NCI-H748 (cell line): ENCODE results near the gene WDR55.
"Not testable (repeated sequence)": the region's sequence is repeated elsewhere in the genome, so short reads cannot be mapped to it uniquely, and the experiment has no call there.

Experiments used
- DNase-seq: peaks from one replicate; lab custom pipeline; 2025; ENCODE audit not compliant: unreplicated experiment; lab: John Stamatoyannopoulos, UW

The WDR55 gene, protein sequence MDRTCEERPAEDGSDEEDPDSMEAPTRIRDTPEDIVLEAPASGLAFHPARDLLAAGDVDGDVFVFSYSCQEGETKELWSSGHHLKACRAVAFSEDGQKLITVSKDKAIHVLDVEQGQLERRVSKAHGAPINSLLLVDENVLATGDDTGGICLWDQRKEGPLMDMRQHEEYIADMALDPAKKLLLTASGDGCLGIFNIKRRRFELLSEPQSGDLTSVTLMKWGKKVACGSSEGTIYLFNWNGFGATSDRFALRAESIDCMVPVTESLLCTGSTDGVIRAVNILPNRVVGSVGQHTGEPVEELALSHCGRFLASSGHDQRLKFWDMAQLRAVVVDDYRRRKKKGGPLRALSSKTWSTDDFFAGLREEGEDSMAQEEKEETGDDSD

DNA sequence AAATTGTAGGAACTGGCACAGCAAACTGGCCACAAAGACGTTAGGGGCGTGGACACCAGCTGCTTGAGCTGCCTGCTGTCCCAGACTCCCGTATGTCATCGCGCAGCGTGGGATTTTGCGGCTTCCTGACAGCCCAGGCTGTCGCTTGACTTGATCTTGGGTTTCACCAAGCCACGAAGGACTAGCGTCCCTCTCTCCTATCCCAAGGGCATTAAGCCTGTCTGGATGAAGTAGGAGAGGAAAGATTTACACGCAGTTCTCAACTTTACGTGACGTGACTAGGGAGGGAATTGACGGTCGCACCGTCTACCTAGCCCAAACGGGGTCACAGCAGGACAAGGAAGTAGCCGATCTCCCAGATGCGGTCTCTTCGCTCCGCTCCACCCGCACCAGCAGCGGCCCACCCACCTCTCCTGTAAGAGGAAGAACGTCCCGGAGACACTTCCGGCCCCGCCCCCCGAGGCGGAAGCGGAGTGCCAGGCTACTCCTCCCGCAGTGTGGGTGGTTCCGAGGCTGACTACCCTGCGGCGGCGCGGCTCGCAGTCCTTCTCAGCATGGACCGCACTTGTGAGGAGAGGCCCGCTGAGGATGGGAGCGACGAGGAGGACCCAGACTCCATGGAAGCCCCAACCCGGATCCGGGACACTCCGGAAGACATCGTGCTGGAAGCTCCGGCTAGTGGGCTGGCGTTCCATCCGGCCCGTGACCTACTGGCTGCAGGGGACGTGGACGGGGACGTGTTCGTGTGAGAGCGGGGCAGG lies at the start of gene WDR55:
Gene WDR55 (plus strand): TSS at position 546 of the 761 bp plus-strand sequence. CDS start 9 bp downstream, at position 555.
- peak; percentile 96 for DNase-seq

DNA sequence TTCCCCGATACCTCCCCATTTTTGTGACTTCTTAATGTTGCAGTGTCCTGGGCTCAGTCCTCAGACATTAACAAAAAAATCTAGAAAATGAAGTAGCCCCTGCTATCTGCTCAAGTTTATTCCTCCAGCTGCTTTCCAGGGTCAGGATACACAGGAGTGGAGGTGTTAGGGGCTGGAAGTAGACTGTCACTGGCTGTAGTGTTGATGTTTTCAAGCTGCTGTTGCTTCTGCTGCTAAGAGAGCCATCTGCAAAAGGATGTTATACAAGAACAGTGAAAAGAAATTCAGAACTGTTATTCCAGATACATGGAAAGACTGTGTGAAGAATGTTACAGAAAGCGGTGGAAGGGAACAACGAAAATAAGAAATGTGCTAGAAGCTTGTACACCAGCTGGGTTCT lies 42.4 kb upstream of the WDR55 start:
- DNase-seq, result no peak

DNA sequence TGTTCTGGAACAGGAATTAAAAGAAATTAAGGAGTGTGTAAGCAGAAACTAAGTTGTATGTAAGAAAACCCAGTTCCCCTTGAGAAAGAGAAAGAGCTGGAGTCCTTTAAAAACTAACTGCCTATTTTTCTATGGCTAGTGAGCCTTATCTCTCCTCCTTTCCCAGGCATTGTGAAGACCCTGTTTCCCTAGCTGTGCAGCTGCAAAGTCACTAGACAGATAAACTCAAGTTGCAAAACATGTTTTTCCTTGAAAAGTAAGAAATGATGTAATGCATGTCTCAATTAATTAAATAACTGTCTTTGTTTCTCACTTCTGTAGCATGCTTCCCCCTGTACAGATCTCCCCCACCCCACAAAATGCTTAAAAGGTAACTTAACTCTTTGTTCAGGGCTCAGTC lies 41.6 kb upstream of the WDR55 start:
- DNase-seq, result not testable (repeated sequence)

DNA sequence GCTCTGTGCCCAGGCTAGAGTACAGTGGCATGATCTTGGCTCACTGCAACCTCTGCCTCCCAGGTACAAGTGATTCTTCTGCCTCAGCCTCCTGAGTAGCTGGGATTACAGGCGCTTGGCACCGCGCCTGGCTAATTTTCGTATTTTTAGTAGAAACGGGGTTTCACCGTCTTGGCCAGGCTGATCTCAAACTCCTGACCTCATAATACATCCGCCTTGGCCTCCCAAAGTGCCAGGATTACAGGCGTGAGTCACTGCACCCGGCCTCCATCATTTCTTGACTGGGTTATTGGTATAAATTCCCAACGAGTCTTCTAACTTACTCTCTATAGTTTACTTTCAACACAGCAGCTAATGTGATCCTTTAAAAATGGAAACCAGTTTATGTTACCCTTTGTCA lies 39.8 kb upstream of the WDR55 start:
- DNase-seq, result not testable (repeated sequence)

DNA sequence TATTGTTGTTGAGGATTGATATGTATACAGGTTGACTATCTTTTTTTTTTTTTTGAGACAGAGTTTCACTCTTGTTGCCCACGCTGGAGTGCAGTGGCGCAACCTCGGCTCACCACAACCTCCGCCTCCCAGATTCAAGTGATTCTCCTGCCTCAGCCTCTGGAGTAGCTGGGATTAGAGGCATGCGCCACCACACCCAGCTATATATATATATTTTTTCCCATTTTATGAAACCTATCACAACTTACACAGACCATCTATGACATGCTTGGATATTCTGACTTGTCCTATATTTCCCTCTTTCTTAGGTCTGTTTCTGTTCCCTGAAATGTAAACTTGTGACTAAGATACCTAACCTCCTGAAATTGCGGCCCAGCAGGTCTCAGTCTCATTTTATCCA lies 36.7 kb upstream of the WDR55 start:
- no peak for DNase-seq

DNA sequence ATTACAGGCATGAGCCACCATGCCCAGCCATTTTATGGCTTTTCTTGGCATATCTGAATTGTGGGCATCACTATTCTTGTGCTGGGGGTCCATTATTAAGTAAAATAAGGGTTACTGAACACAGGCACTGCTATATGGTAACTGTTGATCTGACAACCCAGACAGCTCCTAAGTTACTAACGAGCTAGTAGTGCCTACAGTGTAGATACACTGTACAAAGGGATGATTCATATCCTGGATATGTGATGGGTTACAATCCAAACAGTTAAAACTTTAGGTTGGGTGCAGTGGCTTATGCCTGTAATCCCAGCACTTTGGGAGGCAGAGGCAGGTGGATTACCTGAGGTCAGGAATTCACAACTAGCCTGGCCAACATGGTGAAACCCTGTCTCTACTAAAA lies 36.0 kb upstream of the WDR55 start:
- DNase-seq, result no peak

DNA sequence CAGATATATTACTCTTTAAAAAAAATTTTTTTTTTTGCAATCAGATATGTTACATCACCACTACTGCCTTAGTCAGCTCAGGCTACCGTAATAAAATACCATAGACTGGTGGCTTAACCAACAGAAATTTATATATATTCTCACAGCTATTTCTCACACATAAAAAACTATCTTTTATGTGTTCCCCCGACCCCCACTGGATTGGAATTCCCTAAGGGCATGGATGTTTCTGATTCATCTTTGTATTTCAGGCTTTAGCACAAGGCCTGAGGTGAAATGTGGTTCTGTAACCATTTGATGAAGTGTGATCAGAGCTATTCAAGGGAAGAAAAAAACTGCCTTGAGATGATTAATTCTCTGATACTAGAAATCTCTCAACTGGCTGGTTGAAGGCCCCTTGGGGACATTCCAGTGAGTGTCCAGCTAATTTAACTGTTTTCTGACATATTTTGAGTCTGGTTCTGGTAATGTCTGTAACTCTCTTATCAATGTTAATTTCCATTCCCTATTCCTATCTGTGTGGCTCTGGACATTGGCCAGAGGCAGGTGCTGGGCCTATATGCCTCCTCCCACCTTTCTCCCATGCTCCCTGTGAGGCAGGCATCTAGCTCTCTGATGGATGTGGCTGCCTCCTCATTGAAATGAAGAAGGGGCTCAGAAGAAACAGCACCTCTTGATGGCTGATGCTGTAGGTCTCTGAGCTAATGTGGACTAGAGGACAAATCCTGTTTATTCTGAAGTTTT lies 34.2 kb upstream of the WDR55 start:
- no peak for DNase-seq

DNA sequence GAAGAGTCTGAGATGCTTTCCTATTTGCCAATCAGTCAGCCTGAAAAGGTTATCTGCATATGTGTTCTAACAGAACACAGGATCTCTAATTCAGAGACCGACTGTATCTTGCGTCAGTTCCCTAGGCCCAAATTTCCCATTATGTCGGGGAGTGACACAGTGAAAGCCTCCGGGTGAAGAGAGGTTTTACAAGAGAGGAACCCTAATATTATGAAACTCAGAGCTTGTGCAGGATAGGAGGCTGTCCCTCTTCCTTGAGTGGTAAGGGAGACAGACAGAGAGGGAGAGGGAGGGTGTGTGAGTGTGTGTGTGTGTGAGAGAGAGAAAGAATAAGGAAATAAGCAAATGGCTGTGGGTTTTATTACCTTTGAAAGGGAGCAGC lies 33.7 kb upstream of the WDR55 start:
- DNase-seq, result no peak

DNA sequence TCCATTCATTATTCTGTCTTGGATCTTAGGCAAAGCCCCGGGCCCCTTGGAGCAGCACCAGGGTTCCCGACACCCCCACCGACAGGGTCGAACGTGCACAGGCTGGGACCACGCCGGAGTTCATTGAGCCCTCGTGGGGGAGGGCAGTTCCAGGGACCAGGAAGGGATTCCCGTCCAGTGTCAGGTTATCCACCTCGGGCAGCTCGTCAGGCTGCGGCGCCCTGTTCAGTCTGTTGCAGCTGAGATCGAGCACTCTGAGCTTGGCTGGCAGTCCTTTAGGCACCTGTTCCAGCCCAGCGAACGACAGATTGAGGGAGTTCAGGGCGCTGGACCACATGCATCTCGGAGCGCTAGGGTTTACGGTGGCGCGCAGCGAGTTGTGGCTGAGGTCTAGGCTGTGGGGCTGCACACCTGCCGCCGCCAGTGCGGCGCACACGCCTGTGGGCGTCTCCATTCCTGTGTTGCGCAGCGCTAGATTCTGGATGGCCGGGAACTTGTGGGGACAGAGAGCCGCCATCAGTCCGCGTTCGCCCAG lies 32.8 kb upstream of the WDR55 start:
- peak; percentile 87 for DNase-seq

DNA sequence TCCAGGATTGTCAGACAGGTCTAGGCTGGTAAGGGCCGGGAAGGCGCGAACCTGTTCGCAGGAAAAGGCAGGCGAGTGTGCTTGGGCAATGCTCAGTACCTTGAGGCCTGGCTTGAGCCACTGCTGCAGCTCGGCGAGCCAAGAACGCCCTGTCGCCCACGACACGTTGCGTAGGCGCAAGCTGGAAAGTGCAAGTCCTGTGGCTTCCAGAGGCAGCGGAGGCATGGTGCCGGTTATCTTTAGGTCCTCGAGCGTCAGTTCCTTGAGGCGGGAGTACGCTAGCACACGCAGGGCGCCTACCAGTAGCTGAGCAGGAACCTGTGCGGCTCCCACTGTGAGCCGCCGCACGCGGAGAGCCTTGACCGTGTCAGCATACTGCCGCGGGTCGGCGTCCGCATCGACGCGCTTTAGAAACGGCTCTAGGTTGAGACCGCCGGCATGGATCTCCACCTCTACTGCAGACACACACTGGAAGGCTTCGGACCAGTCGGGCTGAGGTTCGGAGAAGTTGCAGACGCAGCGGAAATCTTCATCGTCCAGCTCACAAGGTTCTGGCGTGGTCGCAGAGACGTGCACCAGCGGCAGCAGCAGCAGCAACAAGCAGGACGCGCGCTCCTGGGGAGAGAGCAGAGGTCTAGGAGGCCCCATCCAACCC lies 32.2 kb upstream of the WDR55 start:
- peak; percentile 87 for DNase-seq

DNA sequence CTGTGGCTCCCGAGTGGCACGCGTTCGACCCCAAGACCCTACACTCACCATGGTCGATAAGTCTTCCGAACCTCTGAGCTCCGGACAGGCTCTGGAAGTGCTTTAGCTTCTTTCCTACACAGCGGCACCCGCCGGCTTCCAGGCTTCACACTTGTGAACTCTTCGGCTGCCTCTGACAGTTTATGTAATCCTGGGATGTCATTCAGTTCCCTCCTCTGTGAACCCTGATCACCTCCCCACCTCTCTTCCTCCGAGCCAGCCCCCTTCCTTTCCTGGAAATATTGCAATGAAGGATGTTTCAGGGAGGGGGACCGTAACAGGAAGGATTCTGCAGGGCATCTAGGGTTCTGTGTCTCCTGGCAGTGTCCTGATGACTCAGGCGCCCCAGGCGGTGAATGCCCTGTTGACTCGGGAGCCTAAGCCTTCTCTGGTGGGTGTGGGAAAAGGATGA lies 31.7 kb upstream of the WDR55 start, which contains the start of gene CD14:
Gene CD14 (minus strand): TSS at position 155 of the 451 bp plus-strand sequence. CDS start 104 bp downstream, at position 51.
- DNase-seq, result peak; percentile 38

DNA sequence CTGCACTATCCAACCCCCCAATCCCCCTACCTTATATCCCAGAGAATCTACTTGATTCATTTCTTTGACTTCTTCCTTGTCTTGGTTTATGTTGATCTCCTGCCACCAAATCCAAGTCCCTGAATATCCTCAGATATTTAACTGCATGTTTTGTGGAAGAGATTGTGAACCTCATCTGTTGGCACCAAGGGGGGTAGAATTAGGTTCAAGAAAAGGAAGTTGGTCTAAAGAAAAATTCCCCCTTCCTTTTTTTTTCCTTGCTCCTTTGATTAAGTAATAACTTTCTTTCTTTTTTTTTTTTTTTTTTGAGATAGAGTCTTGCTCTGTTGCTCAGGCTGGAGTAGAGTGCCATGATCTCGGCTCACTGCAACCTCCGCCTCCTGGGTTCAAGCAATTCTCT lies 31.2 kb upstream of the WDR55 start:
- no peak for DNase-seq

DNA sequence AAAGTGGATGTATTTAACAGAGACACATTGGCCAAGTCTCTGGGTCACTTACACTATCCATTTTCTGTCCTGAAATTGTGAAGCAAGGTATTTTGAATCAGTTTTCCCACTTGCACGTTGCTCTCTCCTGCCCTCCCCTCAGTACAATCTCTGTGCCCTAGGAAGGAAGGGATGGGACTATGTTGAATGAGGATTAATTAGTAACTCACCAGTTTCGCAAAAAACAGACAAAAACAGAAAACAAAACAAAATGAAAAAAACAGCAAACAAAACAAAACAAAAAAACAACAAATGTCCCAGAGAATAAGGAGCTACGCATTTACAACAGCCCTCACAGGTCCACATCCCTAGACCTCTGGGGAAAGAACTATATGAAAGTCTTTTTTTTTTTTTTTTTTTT lies 30.6 kb upstream of the WDR55 start:
- no peak for DNase-seq

DNA sequence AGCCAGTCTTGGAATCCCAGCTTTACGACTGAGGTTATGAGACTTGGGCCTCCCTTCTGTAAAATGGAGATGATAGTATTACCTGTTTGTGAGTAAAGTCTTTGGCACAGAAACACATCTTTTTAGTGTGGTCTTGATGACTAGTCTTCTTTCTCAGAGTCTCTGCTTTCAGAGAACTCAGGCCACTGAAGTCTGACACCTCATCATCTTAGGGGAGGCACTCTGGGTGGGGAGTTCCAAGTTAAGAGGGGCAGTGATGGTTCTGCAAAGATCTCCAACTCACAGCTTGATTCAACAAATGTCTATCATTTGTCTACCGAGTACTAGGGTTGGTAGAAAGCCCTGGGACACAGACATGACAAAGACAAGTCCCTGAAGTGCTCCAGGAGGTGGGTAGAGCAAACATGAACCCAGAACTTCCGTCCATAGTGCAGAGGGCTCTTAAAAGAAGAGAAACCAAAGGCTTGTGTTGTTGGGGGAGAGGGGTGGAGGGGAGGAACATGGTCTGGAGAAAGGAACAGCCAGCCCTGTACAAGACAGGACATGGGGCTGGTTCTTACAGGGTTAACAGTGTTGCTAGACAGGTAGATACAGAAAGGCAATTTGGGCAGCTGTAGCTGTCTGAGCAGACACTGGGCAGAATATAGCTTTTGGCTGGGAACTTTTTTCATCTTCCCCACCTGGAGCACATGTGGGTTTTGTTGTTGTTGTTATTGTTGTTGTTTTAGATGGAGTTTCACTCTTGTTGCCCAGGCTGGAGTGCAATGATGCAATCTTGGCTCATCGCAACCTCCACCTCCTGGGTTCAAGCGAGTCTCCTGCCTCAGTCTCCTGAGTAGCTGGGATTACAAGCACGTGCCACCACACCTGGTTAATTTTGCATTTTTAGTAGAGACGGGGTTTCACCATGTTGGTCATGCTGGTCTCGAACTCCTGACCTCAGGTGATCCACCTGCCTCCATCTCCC lies 29.1 kb upstream of the WDR55 start:
- no peak for DNase-seq

DNA sequence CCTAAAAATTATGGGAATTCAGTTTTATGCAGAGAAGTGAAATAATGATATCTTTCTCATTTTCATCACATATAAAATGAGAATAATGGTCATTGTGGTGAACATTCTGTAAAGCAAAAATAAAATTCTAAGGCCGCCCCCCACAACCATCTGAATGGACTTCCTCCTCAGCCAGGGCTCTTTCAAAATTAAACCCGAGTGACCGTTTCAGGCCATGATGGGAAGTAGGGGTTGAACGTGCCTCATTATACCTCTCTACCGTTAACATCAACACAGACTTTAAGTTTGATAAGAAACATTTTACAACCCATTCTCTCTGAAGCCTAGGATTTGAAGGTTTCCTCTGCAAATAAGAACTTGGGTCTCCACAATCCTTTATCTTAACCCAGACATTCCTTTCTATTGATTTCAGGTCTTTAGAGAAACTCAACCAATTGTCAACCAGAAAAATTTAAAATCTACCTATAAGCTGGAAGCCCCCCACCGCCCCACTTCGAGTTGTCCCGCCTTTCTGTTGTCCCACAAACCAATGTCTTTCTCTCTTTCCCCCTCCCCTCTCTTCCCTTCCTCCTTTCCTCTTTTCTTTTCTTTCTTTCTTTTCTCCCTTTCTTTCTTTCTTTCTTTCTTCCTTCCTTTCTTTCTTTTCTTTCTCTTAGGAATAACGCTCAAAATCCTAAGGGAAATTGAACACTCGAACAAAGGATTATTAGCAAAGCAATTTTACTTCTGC lies 27.2 kb upstream of the WDR55 start:
- DNase-seq, result no peak

DNA sequence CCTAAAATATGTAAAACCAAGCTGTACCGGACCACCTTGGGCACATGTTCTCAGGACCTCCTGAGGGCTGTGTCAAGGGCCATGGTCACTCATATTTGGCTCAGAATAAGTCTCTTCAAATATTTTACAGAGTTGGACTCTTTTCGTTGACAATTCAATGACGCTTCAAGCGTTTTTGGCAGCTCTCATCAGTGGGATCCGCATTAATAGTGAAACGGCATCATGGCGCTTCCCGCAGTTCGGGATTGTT lies 25.9 kb upstream of the WDR55 start:
- DNase-seq, result not testable (repeated sequence)

DNA sequence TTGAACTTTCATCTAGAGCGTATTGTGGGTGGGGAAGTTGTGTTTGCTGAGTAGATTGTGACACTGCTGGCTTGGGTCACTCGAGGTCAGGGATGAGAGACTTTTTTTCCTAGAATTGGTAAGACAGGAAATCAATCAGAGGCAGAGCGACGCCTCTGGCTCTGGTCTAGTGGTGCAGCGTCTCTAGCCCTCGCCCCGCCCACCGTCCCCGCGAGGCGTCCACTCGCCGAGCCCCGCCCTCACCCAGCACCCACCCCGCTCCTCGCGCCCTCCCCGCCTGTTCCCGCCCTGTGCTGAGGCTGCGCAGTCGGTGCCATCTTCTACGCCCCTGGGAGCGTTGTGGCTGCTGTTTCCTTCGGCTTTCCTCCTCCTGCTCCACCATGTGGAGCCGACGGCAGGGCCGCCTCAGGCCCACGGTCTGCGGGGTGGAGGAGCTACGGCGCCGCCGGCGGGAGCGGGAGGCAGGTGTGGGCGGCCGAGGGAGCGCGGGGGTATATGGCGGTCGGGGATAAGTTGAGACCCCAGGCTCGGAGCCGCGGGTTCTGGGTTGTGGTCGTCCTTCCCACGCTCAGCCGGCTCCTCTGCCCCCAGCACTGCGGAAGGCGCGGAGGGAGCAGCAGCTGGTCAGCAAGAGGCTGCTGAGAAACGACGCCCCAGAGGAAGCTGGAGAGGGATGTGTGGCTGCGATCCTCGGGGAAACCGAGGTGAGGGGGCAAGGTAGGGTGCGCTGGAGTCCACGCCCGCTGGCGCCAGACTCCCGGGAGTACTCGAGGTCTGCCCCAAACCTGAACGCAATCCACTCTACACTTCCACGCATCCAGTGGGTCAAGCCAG lies 25.3 kb upstream of the WDR55 start, which contains the start of gene TMCO6:
Gene TMCO6 (plus strand): TSS at position 304 of the 834 bp plus-strand sequence. CDS start 77 bp downstream, at position 381.
- DNase-seq, result peak; percentile 96

DNA sequence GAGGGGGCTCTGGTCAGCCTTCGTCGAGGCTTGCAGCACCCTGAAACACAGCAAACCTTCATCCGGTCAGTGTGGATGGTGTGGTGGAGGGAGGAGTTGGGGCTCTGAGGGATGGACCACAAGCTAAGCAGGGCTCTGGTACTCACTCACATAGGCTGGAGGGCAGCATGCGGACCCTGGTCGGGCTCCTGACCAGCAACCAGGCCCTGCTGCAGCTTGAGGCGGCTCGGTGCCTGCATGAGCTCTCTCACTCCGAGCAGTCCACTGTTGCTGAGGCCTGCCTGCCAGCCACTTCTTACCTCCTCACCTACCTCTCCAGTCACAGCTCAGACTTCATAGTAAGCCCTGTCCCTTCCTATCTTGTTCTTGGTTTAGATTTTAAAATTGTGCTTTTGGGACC lies 23.0 kb upstream of the WDR55 start:
- no peak for DNase-seq
